Progenitor cell of endocrine pancreas (in vitro differentiated cells): ENCODE measurements around the gene U2AF1. TPM values are rescaled to one million over a fixed set of nuclear protein-coding genes. Genes with fewer than 3 reads are reported as not detected.
A peak's percentile ranks its signal among the peaks of the same experiment; 100 is the strongest.
"Not testable (repeated sequence)": the region's sequence is repeated elsewhere in the genome, so short reads cannot be mapped to it uniquely, and the experiment has no call there.

Experiments
- DNase-seq: peaks from one replicate; pipeline ENCODE4 v3.0.0; 2021; ENCODE audit warnings: low spot score; ENCODE audit not compliant: unreplicated experiment
- H3K27ac Mint-ChIP-seq: 2 replicates; pipeline ENCODE4 v1.8.0; 2021; ENCODE audit warnings: mild to moderate bottlenecking, moderate library complexity, mixed read lengths
- H3K27me3 Mint-ChIP-seq: 2 replicates; pipeline ENCODE4 v1.8.0; 2021; ENCODE audit warnings: mixed read lengths
- H3K36me3 Mint-ChIP-seq: 2 replicates; pipeline ENCODE4 v1.8.0; 2022; ENCODE audit warnings: mixed read lengths; ENCODE audit not compliant: insufficient read depth
- H3K4me1 Mint-ChIP-seq: 2 replicates; pipeline ENCODE4 v1.8.0; 2021; ENCODE audit warnings: low read depth, mixed read lengths
- H3K4me3 Mint-ChIP-seq: 2 replicates; pipeline ENCODE4 v1.8.0; 2021; ENCODE audit warnings: low read depth, mild to moderate bottlenecking, moderate library complexity, mixed read lengths
- H3K9me3 Mint-ChIP-seq: 2 replicates; pipeline ENCODE4 v1.8.0; 2021; ENCODE audit warnings: low read depth, mixed read lengths
- long read RNA-seq: library from polyadenylated mRNA; unstranded; transcript quantifications from one replicate; pipeline ENCODE4 v2.0.0, GENCODE V29; 2020
- total RNA-seq: library from RNA; stranded (reverse); gene quantifications from 2 replicates; pipeline ENCODE4 v1.2.1, GENCODE V29; 2021
- TF ChIP-seq, protein P1 (sequence below): fragments of 200-600 bp; sonication (generic); IDR thresholded peaks from one replicate; pipeline ENCODE4 v1.5.0; 2021; ENCODE audit warnings: antibody characterized with exemption, mild to moderate bottlenecking; ENCODE audit not compliant: unreplicated experiment

Gene U2AF1, protein sequence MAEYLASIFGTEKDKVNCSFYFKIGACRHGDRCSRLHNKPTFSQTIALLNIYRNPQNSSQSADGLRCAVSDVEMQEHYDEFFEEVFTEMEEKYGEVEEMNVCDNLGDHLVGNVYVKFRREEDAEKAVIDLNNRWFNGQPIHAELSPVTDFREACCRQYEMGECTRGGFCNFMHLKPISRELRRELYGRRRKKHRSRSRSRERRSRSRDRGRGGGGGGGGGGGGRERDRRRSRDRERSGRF
- 41.1 and 46.8 TPM in 2 replicates for total RNA-seq
- long read RNA-seq, transcript U2AF1-201 (8 exons, 962 nt) = major isoform, 7 of 17 reads
- long read RNA-seq, partial matches to known transcripts = 1 of 17 reads
- long read RNA-seq, other reads (novel, unspliced or antisense) = 7 of 17 reads

DNA sequence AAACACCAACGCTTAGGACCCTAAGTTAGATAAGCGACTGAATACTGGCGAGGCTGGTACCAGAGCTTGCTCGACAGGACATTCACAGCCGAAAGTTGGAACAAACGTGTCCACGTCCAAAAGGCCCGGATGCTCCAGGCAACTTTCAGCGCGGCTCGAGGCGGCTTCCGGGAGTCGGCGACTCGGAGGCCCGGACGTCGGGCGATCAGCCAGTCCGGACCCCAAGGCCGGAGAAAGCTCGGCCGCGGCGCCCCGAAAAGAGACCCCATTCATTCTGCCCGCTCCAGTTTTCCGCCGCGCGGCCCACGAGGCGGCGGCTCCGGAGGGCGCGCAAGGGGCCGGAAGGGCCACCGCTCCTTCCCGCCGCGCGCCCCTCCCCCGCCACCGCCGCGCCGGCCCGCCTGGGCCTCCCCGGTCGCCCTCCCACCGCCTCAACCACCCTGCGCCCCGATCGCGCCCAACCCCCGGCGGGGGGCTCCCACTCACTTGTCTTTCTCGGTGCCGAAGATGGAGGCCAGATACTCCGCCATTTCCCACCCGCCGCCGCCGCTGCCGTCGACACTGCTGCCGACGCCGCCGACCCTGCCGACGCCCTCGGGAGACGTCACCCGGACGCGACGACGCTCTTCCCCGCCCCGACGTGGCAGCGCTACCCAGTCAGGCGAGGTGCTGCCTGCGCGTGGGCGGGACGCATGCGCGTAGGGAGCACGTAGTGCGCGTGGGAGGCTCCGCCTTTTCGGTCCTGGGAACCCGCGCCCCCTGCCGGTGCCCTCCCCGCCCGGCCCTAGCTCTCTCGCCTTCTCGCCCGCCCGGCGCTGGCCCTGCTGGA, at the start of gene U2AF1:
U2AF1 (minus strand) TSS at position 606 of the 829 bp plus-strand sequence; CDS start at position 530, 76 bp downstream.
- not testable (repeated sequence) for H3K4me1 Mint-ChIP-seq, H3K27me3 Mint-ChIP-seq, H3K36me3 Mint-ChIP-seq, H3K27ac Mint-ChIP-seq, H3K9me3 Mint-ChIP-seq
- DNase-seq = peak; percentile 28
- H3K4me3 Mint-ChIP-seq = peak within 1 kb of the TSS; percentile 46

DNA sequence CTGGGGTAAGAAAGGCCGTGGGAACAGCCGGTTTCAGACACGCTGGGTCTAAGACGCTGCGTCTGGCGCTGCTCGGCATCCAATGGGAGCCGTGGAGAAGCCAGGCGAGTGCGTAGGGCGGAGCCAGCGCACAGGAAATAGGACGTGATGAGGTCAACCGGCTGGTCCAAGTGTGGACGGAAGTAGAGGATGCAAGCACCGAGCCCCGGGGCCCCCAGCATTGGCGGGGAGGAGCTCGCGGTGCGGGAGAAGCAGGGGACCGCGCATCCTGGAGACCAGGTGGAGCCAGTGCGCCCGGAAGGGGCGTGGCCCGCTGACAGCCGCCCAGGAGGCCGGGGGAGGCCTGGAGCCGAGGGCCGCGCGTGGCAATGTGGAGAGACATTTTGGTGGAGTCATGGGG, 46.2 kb upstream of the U2AF1 start:
- not testable (repeated sequence) for H3K4me3 Mint-ChIP-seq, DNase-seq, H3K27me3 Mint-ChIP-seq, H3K4me1 Mint-ChIP-seq, H3K9me3 Mint-ChIP-seq, H3K36me3 Mint-ChIP-seq, H3K27ac Mint-ChIP-seq

DNA sequence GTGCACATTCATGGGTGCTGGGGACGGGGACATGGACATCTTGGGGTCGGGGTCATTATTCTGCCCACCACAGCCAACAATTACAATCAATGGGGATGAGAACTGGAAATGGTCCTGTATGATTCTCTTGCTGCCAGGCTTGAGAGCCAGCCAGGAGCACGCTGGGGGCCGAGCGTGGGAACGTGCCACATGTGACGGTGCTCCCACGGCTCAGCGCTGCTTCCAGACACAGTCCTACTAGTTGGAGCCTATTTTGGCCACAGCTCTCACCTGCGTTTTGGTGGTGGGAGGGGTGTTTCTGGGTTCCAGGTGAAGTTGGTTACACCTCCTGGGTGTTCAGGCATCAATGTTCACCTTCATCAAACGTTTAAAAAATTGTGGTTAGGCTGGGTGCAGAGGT, 42.0 kb upstream of the U2AF1 start:
- not testable (repeated sequence) for H3K27me3 Mint-ChIP-seq, H3K27ac Mint-ChIP-seq, H3K9me3 Mint-ChIP-seq, DNase-seq, H3K4me3 Mint-ChIP-seq, H3K36me3 Mint-ChIP-seq, H3K4me1 Mint-ChIP-seq

DNA sequence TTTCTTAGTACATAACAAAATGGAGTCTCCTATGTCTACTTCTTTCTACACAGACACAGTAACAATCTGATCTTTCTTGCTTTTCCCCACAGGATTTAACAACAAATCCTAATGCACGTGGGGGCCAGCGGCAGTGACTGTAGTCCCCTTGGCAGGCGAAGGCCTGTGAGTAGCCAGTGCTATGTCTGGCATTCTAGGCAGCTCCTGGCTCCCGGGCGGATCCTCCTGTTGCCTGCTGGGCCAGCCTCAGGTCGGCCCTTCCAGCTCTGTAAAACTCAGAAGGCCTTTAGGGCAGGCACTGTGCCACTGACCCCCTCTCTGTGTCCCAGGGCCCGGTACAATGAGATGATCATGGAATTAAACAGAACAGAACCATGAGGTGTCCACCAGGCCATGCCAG, 40.6 kb upstream of the U2AF1 start:
- H3K9me3 Mint-ChIP-seq, H3K27me3 Mint-ChIP-seq, H3K27ac Mint-ChIP-seq, DNase-seq, H3K36me3 Mint-ChIP-seq, H3K4me3 Mint-ChIP-seq, H3K4me1 Mint-ChIP-seq: not testable (repeated sequence)

DNA sequence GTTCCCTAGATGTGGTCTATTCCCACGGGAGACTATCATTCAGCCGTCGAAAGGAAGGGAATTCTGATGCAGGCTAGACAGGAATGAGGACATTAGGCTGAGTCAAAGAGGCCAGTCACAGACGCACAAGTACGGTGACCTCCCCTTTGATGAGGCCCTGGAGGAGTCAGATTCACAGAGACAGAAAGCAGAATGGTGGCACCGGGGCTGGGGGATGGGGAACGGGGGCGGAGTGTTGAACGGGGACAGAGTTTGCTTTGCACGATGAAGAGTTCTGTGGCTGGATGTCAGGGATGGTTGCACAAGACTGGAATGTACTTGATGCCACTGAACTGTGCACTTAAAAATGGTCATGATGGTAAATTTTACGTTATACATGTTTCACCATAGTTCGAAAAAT, 39.3 kb upstream of the U2AF1 start:
- H3K27me3 Mint-ChIP-seq, H3K9me3 Mint-ChIP-seq, H3K4me3 Mint-ChIP-seq, H3K27ac Mint-ChIP-seq, H3K4me1 Mint-ChIP-seq, H3K36me3 Mint-ChIP-seq, DNase-seq: not testable (repeated sequence)

DNA sequence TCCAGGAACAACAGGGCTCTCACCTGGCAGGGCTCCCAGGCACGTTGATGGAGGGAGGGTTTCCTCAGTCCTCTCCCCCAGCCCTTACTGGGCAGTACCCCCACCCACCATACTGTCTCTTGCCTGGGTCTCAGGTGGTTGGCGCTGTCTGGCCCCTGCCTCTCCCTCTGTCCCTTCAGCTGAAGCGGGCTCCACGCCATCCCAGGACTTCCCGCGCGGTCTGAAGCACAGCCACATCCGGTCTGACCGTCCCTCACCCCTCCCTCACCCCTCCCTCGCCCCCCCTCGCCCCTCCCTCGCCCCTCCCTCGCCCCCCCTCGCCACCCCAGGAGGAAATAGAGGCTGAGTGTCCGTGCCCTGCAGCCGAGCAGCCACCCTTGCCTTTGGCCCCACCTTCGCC, 34.0 kb upstream of the U2AF1 start:
- not testable (repeated sequence) for DNase-seq, H3K36me3 Mint-ChIP-seq, H3K27ac Mint-ChIP-seq, H3K4me3 Mint-ChIP-seq, H3K4me1 Mint-ChIP-seq, H3K9me3 Mint-ChIP-seq, H3K27me3 Mint-ChIP-seq

DNA sequence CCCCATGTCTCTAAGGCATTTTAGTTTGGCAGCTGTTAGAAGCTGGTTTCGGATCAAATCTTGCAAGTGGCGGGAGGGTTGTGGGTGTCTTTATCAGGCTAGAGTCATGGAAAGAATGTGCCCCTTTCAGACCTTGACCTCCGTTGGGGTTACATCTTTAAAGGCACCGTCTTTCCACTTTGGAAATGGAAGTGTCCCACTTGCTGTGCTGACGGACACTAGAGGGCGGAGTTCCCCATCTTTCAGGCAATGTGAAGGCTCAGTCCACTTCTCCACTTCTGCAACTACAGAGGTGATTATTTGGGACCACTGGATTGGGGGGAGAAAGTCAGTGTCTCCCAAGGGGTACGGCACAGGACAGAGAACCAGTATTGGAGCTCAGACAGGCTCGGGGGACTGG, 31.6 kb upstream of the U2AF1 start:
- H3K36me3 Mint-ChIP-seq, H3K27ac Mint-ChIP-seq, H3K9me3 Mint-ChIP-seq, H3K4me3 Mint-ChIP-seq, H3K4me1 Mint-ChIP-seq, H3K27me3 Mint-ChIP-seq, DNase-seq: not testable (repeated sequence)
- TF ChIP-seq, protein P1, sequence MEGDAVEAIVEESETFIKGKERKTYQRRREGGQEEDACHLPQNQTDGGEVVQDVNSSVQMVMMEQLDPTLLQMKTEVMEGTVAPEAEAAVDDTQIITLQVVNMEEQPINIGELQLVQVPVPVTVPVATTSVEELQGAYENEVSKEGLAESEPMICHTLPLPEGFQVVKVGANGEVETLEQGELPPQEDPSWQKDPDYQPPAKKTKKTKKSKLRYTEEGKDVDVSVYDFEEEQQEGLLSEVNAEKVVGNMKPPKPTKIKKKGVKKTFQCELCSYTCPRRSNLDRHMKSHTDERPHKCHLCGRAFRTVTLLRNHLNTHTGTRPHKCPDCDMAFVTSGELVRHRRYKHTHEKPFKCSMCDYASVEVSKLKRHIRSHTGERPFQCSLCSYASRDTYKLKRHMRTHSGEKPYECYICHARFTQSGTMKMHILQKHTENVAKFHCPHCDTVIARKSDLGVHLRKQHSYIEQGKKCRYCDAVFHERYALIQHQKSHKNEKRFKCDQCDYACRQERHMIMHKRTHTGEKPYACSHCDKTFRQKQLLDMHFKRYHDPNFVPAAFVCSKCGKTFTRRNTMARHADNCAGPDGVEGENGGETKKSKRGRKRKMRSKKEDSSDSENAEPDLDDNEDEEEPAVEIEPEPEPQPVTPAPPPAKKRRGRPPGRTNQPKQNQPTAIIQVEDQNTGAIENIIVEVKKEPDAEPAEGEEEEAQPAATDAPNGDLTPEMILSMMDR = peak; percentile 29

DNA sequence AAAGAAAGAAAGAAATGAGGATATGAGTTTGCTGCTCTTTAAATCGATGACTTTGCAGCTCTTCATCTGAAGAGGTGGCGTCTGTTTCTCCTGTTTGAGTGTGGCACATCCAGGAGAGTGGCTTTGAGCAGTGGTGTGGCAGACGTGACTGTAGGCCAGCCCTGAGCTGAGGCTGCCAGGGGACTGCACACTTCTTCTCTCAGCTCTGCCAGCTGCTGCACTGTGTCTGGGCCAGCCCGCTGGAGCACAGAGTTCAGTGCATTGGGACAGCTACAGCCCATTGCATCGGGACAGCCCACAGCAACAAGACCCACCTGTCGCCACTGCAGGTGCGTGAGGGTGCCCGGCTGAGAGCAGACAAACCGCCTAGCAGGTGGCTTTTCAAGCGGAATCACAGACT, 27.1 kb upstream of the U2AF1 start:
- H3K27me3 Mint-ChIP-seq, H3K4me3 Mint-ChIP-seq, DNase-seq, H3K36me3 Mint-ChIP-seq, H3K4me1 Mint-ChIP-seq, H3K9me3 Mint-ChIP-seq, H3K27ac Mint-ChIP-seq: not testable (repeated sequence)

DNA sequence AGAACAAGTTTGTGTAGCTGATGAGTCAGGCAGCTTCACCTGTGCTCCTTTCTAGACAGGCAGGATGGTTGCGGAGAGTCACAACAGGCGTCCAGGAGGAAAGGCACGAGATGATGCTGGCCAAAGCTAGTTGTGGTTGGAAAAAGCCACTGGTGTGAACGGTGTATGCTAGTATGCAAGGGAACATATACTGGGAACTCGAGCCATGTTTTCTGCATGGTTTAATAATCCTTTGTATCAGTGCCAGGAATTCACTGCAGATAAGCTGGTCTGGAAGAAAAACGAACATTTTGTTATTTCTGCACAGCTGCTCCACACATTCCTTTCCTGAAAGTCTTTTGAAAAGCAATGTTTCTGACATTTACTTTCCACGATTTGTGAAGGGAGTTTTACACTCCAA, 22.7 kb upstream of the U2AF1 start:
- not testable (repeated sequence) for H3K27ac Mint-ChIP-seq, H3K4me1 Mint-ChIP-seq

DNA sequence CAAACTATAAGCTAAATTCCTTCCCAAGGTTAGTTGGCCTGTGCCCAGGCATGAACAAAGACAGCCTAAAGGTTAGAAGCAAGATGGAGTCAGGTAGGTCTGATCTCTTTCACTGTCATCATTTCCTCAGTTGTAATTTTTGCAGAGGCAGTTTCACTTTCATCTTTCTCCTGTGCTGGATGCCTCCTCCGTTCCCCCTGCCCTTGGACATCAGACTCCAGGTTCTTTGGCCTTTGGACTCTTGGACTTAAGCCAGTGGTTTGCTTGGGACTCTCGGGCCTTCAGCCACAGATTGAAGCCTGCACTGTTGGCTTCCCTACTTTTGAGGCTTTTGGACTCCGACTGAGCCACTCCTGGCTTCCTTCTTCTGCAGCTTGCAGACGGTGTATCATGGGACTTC, 8.6 kb upstream of the U2AF1 start:
- H3K27ac Mint-ChIP-seq, H3K4me3 Mint-ChIP-seq, DNase-seq, H3K36me3 Mint-ChIP-seq, H3K9me3 Mint-ChIP-seq, H3K4me1 Mint-ChIP-seq, H3K27me3 Mint-ChIP-seq: not testable (repeated sequence)

More for the DNA sequence above, 22.7 kb upstream of the U2AF1 start:
- not testable (repeated sequence) for H3K36me3 Mint-ChIP-seq, H3K27me3 Mint-ChIP-seq, DNase-seq, H3K9me3 Mint-ChIP-seq, H3K4me3 Mint-ChIP-seq

DNA sequence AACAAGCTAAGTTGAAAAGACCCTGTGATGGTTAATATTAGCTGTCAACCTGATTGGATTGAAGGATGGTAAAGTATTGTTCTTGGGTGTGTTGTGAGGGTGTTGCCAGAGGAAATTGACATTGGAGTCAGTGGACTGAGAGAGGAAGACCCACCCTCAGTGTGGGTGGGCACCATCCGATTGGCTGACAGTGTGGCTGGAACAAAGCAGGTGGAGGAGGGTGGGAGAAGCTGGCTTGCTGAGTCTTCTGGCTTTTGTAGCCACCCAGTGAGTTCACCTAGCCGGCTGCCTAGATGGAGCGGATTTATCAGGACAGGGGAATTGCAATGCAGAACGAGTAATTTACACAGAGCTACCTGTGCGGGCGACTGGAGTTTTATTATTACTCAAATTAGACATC, 7.1 kb upstream of the U2AF1 start:
- not testable (repeated sequence) for H3K9me3 Mint-ChIP-seq, H3K36me3 Mint-ChIP-seq, H3K4me3 Mint-ChIP-seq, DNase-seq, H3K27me3 Mint-ChIP-seq, H3K4me1 Mint-ChIP-seq, H3K27ac Mint-ChIP-seq

DNA sequence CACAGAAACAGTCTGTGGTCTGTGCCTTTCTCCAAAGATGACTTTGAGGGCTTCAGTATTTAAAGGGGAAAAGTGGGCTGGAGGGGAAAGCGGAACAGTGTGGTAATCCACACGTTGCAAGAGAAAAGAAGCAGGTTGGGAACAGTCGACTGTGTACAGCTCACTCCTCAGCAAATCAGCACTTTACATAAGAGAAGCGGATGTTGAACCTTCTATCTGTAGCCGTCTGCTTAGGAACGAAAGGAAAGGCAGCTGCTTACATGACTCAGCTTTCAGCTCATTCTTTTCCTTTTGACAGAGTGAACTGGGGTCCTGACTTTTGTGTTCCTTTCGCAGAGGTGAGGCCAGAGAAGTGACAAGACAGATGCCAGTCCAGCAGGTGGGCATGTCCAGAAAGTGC, 1.6 kb upstream of the U2AF1 start:
- not testable (repeated sequence) for H3K36me3 Mint-ChIP-seq, H3K9me3 Mint-ChIP-seq, DNase-seq, H3K27ac Mint-ChIP-seq, H3K4me3 Mint-ChIP-seq, H3K27me3 Mint-ChIP-seq, H3K4me1 Mint-ChIP-seq
